ENCODE results near the gene ECE1. TPM values are rescaled to one million over a fixed set of nuclear protein-coding genes. Genes with fewer than 3 reads are reported as not detected.
"Not testable (repeated sequence)": the region's sequence is repeated elsewhere in the genome, so short reads cannot be mapped to it uniquely, and the experiment has no call there.

ECE1 gene
- total RNA-seq, 2 experiments from 2014 or later: 70.9 to 72.5 TPM

GRCh38 chr1:21176586-21177555 is 113.4 kb downstream of the ECE1 start, which contains the start of gene EIF4G3:
Gene EIF4G3, minus strand, starts transcription at chr1:21176897. Its CDS starts 174,155 bp downstream, at chr1:21002742.
- ATAC-seq: peak; percentile 97
- Mint-ChIP-seq H3K36me3 (ENCODE audit: low read depth) (peaks cover 16% of the 10 kb centered on the region), H3K4me3 (peak within 1 kb of the TSS; percentile 82), H3K9me3 (ENCODE audit: insufficient read depth) (no peaks in the 10 kb centered on the region), H3K27me3 (ENCODE audit: low read depth) (peaks cover 5% of the 10 kb centered on the region), H3K27ac (peak within 1 kb of the TSS; percentile 90), H3K4me1 (ENCODE audit: low read depth) (peaks cover 30% of the 10 kb centered on the region)
- POLR2A ChIA-PET: interaction anchor here (0.7 kb wide), 1 partner anchor 390 kb away, joined by 4 read pairs; the partner anchor contains the start of gene HP1BP3
- DNase-seq: peak; percentile 100
- CTCF ChIA-PET: interaction anchor here (3.1 kb wide), 1 partner anchor 18 kb away, joined by 11 read pairs; no protein-coding TSS in a partner anchor

DNA sequence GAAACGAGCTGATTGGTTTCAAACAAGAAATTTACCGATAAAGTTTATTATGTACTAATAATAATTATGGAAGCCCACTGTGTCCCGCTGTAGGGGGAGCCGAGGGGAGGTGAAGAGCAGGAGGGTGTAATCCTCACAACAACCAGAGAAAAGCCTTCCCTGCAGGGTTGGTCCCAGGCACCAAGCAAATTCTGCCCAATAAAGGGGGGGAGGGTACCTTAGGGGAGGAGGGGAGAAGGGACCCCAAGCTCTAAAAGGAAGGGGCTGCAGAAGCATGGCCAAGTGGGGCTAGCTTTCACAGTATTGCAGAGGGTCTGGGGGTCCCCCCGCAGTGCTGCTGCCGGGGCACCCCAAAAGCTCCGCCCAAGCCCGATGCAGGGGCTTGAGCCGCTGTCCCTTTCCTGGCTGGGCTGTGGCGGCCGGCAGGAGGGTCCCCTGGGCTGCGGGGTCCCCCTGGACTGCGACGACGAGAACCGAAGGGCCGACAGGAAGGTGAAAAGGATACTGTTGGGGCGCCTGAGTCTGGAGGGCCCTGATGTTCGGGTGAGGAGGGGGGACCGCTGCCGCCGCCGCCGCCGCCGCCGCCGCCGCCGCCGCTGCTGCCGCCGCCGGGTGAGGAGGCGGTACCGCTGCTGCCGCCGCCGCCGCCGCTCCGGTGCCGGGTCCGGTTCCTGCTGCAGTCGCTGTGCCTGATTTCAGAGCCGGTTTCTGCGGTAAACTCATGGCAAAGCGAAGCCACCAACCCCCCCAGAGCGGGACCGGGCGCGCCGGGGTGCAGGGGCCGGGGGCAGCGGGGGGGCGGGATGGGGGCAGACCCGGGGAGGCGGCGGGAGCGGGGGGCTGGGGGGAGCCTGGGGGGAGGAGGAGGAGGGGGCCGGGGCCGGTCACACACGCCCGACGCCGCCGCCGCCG is 114.3 kb downstream of the ECE1 start:
- CTCF ChIA-PET: interaction anchor here (2.5 kb wide), 1 partner anchor 19 kb away, joined by 16 read pairs; no protein-coding TSS in a partner anchor
- H3K4me1 Mint-ChIP-seq (ENCODE audit: low read depth): peaks cover 36% of the 10 kb centered on the region
- H3K27me3 Mint-ChIP-seq (ENCODE audit: low read depth): peaks cover 2% of the 10 kb centered on the region
- POLR2A ChIA-PET: interaction anchor here (0.6 to 1.3 kb wide), 2 partner anchors 388 to 389 kb away, joined by 3 to 5 read pairs; partner anchors contain the start of gene HP1BP3
- ATAC-seq: peak; percentile 18
- no peaks in the 10 kb centered on the region for H3K9me3 Mint-ChIP-seq (ENCODE audit: insufficient read depth)
- DNase-seq: peak; percentile 45
- peak overlapping the region; percentile 82 for H3K4me3 Mint-ChIP-seq
- peak overlapping the region; percentile 88 for H3K27ac Mint-ChIP-seq
- H3K36me3 Mint-ChIP-seq (ENCODE audit: low read depth): peaks cover 24% of the 10 kb centered on the region

- ATAC-seq (no peak), DNase-seq (peak; percentile 45)
- Mint-ChIP-seq H3K27ac (peak overlapping the region; percentile 88), H3K27me3 (ENCODE audit: low read depth) (peaks cover 2% of the 10 kb centered on the region), H3K4me1 (ENCODE audit: low read depth) (peaks cover 36% of the 10 kb centered on the region), H3K36me3 (ENCODE audit: low read depth) (peaks cover 28% of the 10 kb centered on the region), H3K9me3 (ENCODE audit: insufficient read depth) (no peaks in the 10 kb centered on the region), H3K4me3 (peak overlapping the region; percentile 82)
- ChIA-PET CTCF (interaction anchor here (2.5 kb wide), 1 partner anchor 20 kb away, joined by 16 read pairs; no protein-coding TSS in a partner anchor), POLR2A (interaction anchor here (0.6 to 1.3 kb wide), 2 partner anchors 387 to 389 kb away, joined by 3 to 5 read pairs; partner anchors contain the start of gene HP1BP3)
These were observed 115.0 kb downstream of the ECE1 start for GRCh38 chr1:21175324-21175669.

DNA sequence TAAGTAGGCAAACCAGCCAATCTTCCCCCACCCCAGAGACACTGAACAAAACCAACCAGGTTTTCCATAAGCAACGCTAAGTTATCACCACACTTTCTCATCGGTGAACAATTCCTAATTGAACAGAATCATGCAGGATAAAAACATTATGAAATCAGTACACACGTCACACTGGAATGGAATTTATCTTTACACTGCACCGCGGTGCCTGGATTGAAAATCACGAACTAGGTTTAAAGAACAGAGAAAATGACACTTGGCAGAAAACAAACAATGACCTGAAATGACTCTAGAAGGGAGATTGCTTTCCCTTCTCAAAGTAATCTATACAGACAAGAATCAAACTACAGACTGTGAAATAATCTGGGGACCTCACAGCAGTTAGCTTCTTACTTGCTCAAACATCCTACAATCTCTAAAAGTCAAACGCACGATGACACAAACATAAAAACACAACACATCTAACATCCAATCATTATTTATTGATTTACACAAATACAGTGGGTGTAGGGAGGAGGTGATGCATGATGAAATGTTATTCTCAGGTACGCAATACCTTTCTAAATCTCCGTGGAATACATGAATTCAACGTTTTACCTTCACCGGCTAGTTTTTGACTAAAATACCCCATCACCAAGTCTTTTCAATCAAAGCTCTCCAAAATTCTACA is 115.5 kb downstream of the ECE1 start:
- Mint-ChIP-seq H3K36me3 (ENCODE audit: low read depth) (peaks cover 30% of the 10 kb centered on the region), H3K4me3 (peak overlapping the region; percentile 82), H3K27ac (peak overlapping the region; percentile 88), H3K27me3 (ENCODE audit: low read depth) (peaks cover 2% of the 10 kb centered on the region), H3K9me3 (ENCODE audit: insufficient read depth) (no peaks in the 10 kb centered on the region), H3K4me1 (ENCODE audit: low read depth) (peaks cover 36% of the 10 kb centered on the region)
- POLR2A ChIA-PET: interaction anchor here (0.6 to 1.3 kb wide), 2 partner anchors 387 to 388 kb away, joined by 3 to 5 read pairs; partner anchors contain the start of gene HP1BP3
- CTCF ChIA-PET: interaction anchor here (1.8 to 2.5 kb wide), 2 partner anchors 20 to 478 kb away, joined by 6 to 16 read pairs; no protein-coding TSS in a partner anchor
- no peak for ATAC-seq
- DNase-seq: no peak

GRCh38 chr1:21174230-21174629 is 116.0 kb downstream of the ECE1 start:
- Mint-ChIP-seq H3K4me3 (peak overlapping the region; percentile 82), H3K27ac (no peak overlapping the region), H3K9me3 (ENCODE audit: insufficient read depth) (no peaks in the 10 kb centered on the region), H3K4me1 (ENCODE audit: low read depth) (peaks cover 36% of the 10 kb centered on the region), H3K27me3 (ENCODE audit: low read depth) (peaks cover 2% of the 10 kb centered on the region), H3K36me3 (ENCODE audit: low read depth) (peaks cover 32% of the 10 kb centered on the region)
- ChIA-PET POLR2A (interaction anchor here (0.6 kb wide), 1 partner anchor 516 kb away, joined by 3 read pairs; no protein-coding TSS in a partner anchor), CTCF (interaction anchor here (0.6 to 2.5 kb wide), 4 partner anchors 12 to 477 kb away, joined by 3 to 16 read pairs (median 4); no protein-coding TSS in a partner anchor)
- ATAC-seq (no peak), DNase-seq (no peak)

- Mint-ChIP-seq H3K4me1 (ENCODE audit: low read depth) (peaks cover 36% of the 10 kb centered on the region), H3K36me3 (ENCODE audit: low read depth) (peaks cover 34% of the 10 kb centered on the region)
- H3K27ac Mint-ChIP-seq; POLR2A ChIA-PET; ATAC-seq; H3K27me3 Mint-ChIP-seq (ENCODE audit: low read depth); DNase-seq; H3K9me3 Mint-ChIP-seq (ENCODE audit: insufficient read depth); H3K4me3 Mint-ChIP-seq: not testable (repeated sequence)
- CTCF ChIA-PET: interaction anchor here (1.0 to 1.8 kb wide), 2 partner anchors 21 to 476 kb away, joined by 3 to 6 read pairs; no protein-coding TSS in a partner anchor
These were observed 117.2 kb downstream of the ECE1 start for GRCh38 chr1:21173096-21173495.

- H3K27ac Mint-ChIP-seq; H3K4me3 Mint-ChIP-seq; H3K9me3 Mint-ChIP-seq (ENCODE audit: insufficient read depth); DNase-seq; POLR2A ChIA-PET; ATAC-seq; H3K27me3 Mint-ChIP-seq (ENCODE audit: low read depth): not testable (repeated sequence)
- Mint-ChIP-seq H3K36me3 (ENCODE audit: low read depth) (peaks cover 43% of the 10 kb centered on the region), H3K4me1 (ENCODE audit: low read depth) (peaks cover 30% of the 10 kb centered on the region)
- CTCF ChIA-PET: interaction anchor here (0.7 kb wide), 1 partner anchor 904 kb away, joined by 3 read pairs; no protein-coding TSS in a partner anchor
These were observed 119.4 kb downstream of the ECE1 start for GRCh38 chr1:21170837-21171236.

- Mint-ChIP-seq H3K36me3 (ENCODE audit: low read depth) (peaks cover 47% of the 10 kb centered on the region), H3K27ac (no peak overlapping the region), H3K27me3 (ENCODE audit: low read depth) (no peaks in the 10 kb centered on the region), H3K4me1 (ENCODE audit: low read depth) (peaks cover 19% of the 10 kb centered on the region), H3K9me3 (ENCODE audit: insufficient read depth) (no peaks in the 10 kb centered on the region), H3K4me3 (no peak overlapping the region)
- ChIA-PET POLR2A (no interaction called here), CTCF (no interaction called here)
- ATAC-seq: no peak
- no peak for DNase-seq
These were observed 121.8 kb downstream of the ECE1 start for GRCh38 chr1:21168444-21168843.

Data from activated CD8-positive, alpha-beta T cell treated with anti-CD3 and anti-CD28 coated beads, Interleukin-2, amount 10 ng/mL, durations not matched to agents 7 days and 5 days (primary cell).